GM23338 (cell line): ENCODE measurements around the gene EGFR. TPM values are rescaled to one million over a fixed set of nuclear protein-coding genes. Genes with fewer than 3 reads are reported as not detected.

Experiments used
- ATAC-seq: fragments of 200-7000 bp; cut with Tn5 transposase; 3 replicates; pipeline ENCODE4 v1.9.1; 2020
- DNase-seq: peaks from one replicate; pipeline ENCODE4 v3.0.0-alpha.2; 2015; ENCODE audit warnings: low spot score
- H2AFZ ChIP-seq: fragments of 200-600 bp; sonication (generic); 2 replicates; pipeline ENCODE4 v1.8.0; 2016; ENCODE audit warnings: antibody characterized with exemption, mild to moderate bottlenecking, moderate library complexity
- H3F3A ChIP-seq: fragments of 200-600 bp; sonication (generic); replicated peaks from 2 replicates; pipeline ENCODE4 v1.8.0; 2017; ENCODE audit warnings: antibody characterized with exemption, mixed run types, low read depth
- H3K27ac ChIP-seq: fragments of 200-600 bp; sonication (generic); 2 replicates; pipeline ENCODE4 v1.6.1; 2016; ENCODE audit warnings: low read depth
- H3K27me3 ChIP-seq: fragments of 200-600 bp; sonication (generic); 2 replicates; pipeline ENCODE4 v1.8.0; 2016; ENCODE audit warnings: mild to moderate bottlenecking, mixed run types, moderate library complexity; ENCODE audit not compliant: insufficient read depth
- H3K36me3 ChIP-seq: fragments of 200-600 bp; sonication (generic); 2 replicates; pipeline ENCODE4 v1.8.0; 2016; ENCODE audit warnings: mild to moderate bottlenecking; ENCODE audit not compliant: insufficient read depth
- H3K4me1 ChIP-seq: fragments of 200-600 bp; sonication (generic); 2 replicates; pipeline ENCODE4 v1.8.0; 2016; ENCODE audit warnings: mild to moderate bottlenecking, moderate library complexity; ENCODE audit not compliant: insufficient read depth
- H3K4me2 ChIP-seq: fragments of 200-600 bp; sonication (generic); 2 replicates; pipeline ENCODE4 v1.7.1; 2017; ENCODE audit warnings: mixed run types
- H3K4me3 ChIP-seq: fragments of 200-600 bp; sonication (generic); 2 replicates; pipeline ENCODE4 v1.6.1; 2016; ENCODE audit warnings: mixed run types
- H3K79me2 ChIP-seq: fragments of 200-600 bp; sonication (generic); replicated peaks from 2 replicates; pipeline ENCODE4 v1.8.0; 2017; ENCODE audit warnings: mild to moderate bottlenecking; ENCODE audit not compliant: insufficient read depth
- H3K9me2 ChIP-seq: fragments of 200-600 bp; sonication (generic); 2 replicates; pipeline ENCODE4 v1.8.0; 2017; ENCODE audit not compliant: insufficient read depth
- H4K20me1 ChIP-seq: fragments of 200-600 bp; sonication (generic); replicated peaks from 2 replicates; pipeline ENCODE4 v1.8.0; 2017; ENCODE audit warnings: mild to moderate bottlenecking; ENCODE audit not compliant: insufficient read depth
- H3K27ac Mint-ChIP-seq: 2 replicates; pipeline ENCODE4 v1.8.0; 2020; ENCODE audit warnings: inconsistent platforms, mild to moderate bottlenecking, moderate library complexity, mixed read lengths
- H3K27me3 Mint-ChIP-seq: 3 replicates; pipeline ENCODE4 v1.8.0; 2022; ENCODE audit warnings: low read depth, mild to moderate bottlenecking, moderate library complexity, mixed read lengths, inconsistent platforms; ENCODE audit not compliant: insufficient read depth, poor library complexity
- H3K36me3 Mint-ChIP-seq: 3 replicates; pipeline ENCODE4 v1.8.0; 2021; ENCODE audit warnings: low read depth, mild to moderate bottlenecking, inconsistent platforms, moderate library complexity, mixed read lengths
- H3K4me1 Mint-ChIP-seq: 3 replicates; pipeline ENCODE4 v1.8.0; 2020; ENCODE audit warnings: mild to moderate bottlenecking, inconsistent platforms, mixed read lengths
- H3K4me3 Mint-ChIP-seq: 3 replicates; pipeline ENCODE4 v1.8.0; 2021; ENCODE audit warnings: moderate library complexity, mild to moderate bottlenecking, inconsistent platforms, mixed read lengths
- H3K9me3 Mint-ChIP-seq: 3 replicates; pipeline ENCODE4 v1.8.0; 2020; ENCODE audit warnings: moderate library complexity, mild to moderate bottlenecking, inconsistent platforms, mixed read lengths
- CREB1 ChIP-seq: fragments of 250-450 bp; sonication (Bioruptor Pico); IDR thresholded peaks from 2 replicates; pipeline ENCODE4 v1.5.0; 2020; ENCODE audit warnings: low read depth, mild to moderate bottlenecking, moderate library complexity
- CTCF ChIP-seq, 2 experiments: fragments of 200-600 bp in 1 of 2; sonication (generic) in 1 of 2; conservative IDR thresholded peaks; 2 replicates each; pipeline versions ENCODE4 v1.5.1 to v1.6.1; 2016 to 2017; ENCODE audit warnings: antibody characterized with exemption in 2 of 2, low read depth in 2 of 2, mild to moderate bottlenecking in 2 of 2, moderate library complexity in 1 of 2
- EZH2 ChIP-seq: fragments of 200-600 bp; sonication (generic); IDR thresholded peaks from one replicate; pipeline ENCODE4 v1.8.0; 2017; ENCODE audit warnings: antibody characterized with exemption, mild to moderate bottlenecking, low read depth; ENCODE audit not compliant: unreplicated experiment
- EZH2phosphoT487 ChIP-seq: fragments of 200-600 bp; sonication (generic); IDR thresholded peaks from one replicate; pipeline ENCODE4 v1.8.1; 2018; ENCODE audit warnings: antibody characterized with exemption; ENCODE audit not compliant: unreplicated experiment
- NANOG ChIP-seq: IDR thresholded peaks from 2 replicates; pipeline ENCODE4 v1.6.1; 2016; ENCODE audit warnings: antibody characterized with exemption, borderline replicate concordance
- ZNF114 ChIP-seq: fragments of 250-450 bp; sonication (Bioruptor Pico); IDR thresholded peaks from 2 replicates; pipeline ENCODE4 v1.5.0; 2020; ENCODE audit warnings: mild to moderate bottlenecking, moderate library complexity
- ZNF331 ChIP-seq: fragments of 250-450 bp; sonication (Bioruptor Pico); IDR thresholded peaks from 2 replicates; pipeline ENCODE4 v1.5.0; 2020; ENCODE audit warnings: low read depth, mild to moderate bottlenecking, moderate library complexity
- ZNF462 ChIP-seq: fragments of 250-450 bp; sonication (Bioruptor Pico); IDR thresholded peaks from 2 replicates; pipeline ENCODE4 v1.5.0; 2020; ENCODE audit warnings: mild to moderate bottlenecking, moderate library complexity
- polyA plus RNA-seq: library from polyadenylated mRNA; unstranded; fragments of >200 nt; fragmentation: Nextera tagmentation; extraction: Ambion mirVana; gene quantifications from 2 replicates; pipeline ENCODE4 v1.2.1, GENCODE V29; 2016
- total RNA-seq: library from RNA; depleted of rRNA; stranded (reverse); fragments of >200 nt; shearing (Covaris generic); gene quantifications from 2 replicates; pipeline ENCODE4 v1.2.3, GENCODE V29; 2014

EGFR gene
- total and polyA plus RNA-seq, 2 experiments from 2014 or later: 1.5 to 4.5 TPM

- Histone ChIP-seq H3K27me3 (no peaks in the 10 kb centered on the region), H3K4me1 (peaks cover 11% of the 10 kb centered on the region), H4K20me1 (no peaks in the 10 kb centered on the region), H3K27ac (no peak overlapping the region), H3K79me2 (no peaks in the 10 kb centered on the region), H3K4me2 (no peak overlapping the region), H2AFZ (no peak overlapping the region), H3K9me2 (no peaks in the 10 kb centered on the region), H3K36me3 (no peaks in the 10 kb centered on the region), H3K4me3 (no peak overlapping the region), H3F3A (no peaks in the 10 kb centered on the region)
- no peak for TF ChIP-seq CREB1 (CRISPR knock-in tag)
- TF ChIP-seq ZNF114 (CRISPR knock-in tag): no peak
- TF ChIP-seq CTCF (conservative IDR thresholded peaks at IDR 0.05; ENCODE audit: low read depth in 2 of 2): no peak
- TF ChIP-seq ZNF331: no peak
- TF ChIP-seq EZH2phosphoT487: no peak
- TF ChIP-seq EZH2: no peak
- no peak for TF ChIP-seq NANOG
- no peak for TF ChIP-seq ZNF462
- no peak overlapping the region for H3K27ac Mint-ChIP-seq
- H3K4me1 Mint-ChIP-seq: peaks cover 22% of the 10 kb centered on the region
- ATAC-seq (no peak), DNase-seq (no peak)
- peaks cover 2% of the 10 kb centered on the region for H3K27me3 Mint-ChIP-seq
- H3K9me3 Mint-ChIP-seq: no peaks in the 10 kb centered on the region
- no peaks in the 10 kb centered on the region; the same call in 2 of the 3 replicates for H3K36me3 Mint-ChIP-seq
- H3K4me3 Mint-ChIP-seq: no peak overlapping the region
Observed at GRCh38 chr7:55134359-55134725, 115.5 kb downstream of the EGFR start.
